GM12878 (cell line): Measurements from ENCODE around the gene ST7. TPM values are rescaled to one million over a fixed set of nuclear protein-coding genes. Genes with fewer than 3 reads are reported as not detected.
A peak's percentile ranks its signal among the peaks of the same experiment; 100 is the strongest.

Experiments used
- ATF3 ChIP-seq: IDR thresholded peaks from 2 replicates; pipeline ENCODE4 v1.6.1; 2011; ENCODE audit warnings: low read depth, mild to moderate bottlenecking, low read length, moderate library complexity, borderline replicate concordance; ENCODE audit errors: extremely low read depth
- ATF7 ChIP-seq: fragments of 450-650 bp; IDR thresholded peaks from 2 replicates; pipeline ENCODE4 v1.6.1; 2016; ENCODE audit warnings: low read depth, mild to moderate bottlenecking
- BCLAF1 ChIP-seq: fragments of 450-650 bp; IDR thresholded peaks from 2 replicates; pipeline ENCODE4 v1.6.1; 2017; ENCODE audit warnings: antibody characterized with exemption, mild to moderate bottlenecking, moderate library complexity
- CHD1 ChIP-seq: IDR thresholded peaks from 2 replicates; pipeline ENCODE4 v1.6.1; 2012; ENCODE audit warnings: low read depth, low read length, improper control_type of control experiment
- CREB1 ChIP-seq: IDR thresholded peaks from 2 replicates; pipeline ENCODE4 v1.6.1; 2012; ENCODE audit warnings: low read depth, mild to moderate bottlenecking, inconsistent platforms
- EZH2 ChIP-seq: IDR thresholded peaks from 2 replicates; pipeline ENCODE4 v1.6.1; 2012; ENCODE audit warnings: low read depth, mild to moderate bottlenecking, control low read depth, inconsistent platforms, low read length, borderline replicate concordance; ENCODE audit not compliant: control insufficient read depth
- IRF3 ChIP-seq: fragments of 450-650 bp; IDR thresholded peaks from 2 replicates; pipeline ENCODE4 v1.6.1; 2014; ENCODE audit warnings: mild to moderate bottlenecking
- KAT2A ChIP-seq: conservative IDR thresholded peaks from 2 replicates; pipeline ENCODE4 v1.6.1; 2011; ENCODE audit warnings: low read depth, low read length; ENCODE audit not compliant: control insufficient read depth
- KLF5 ChIP-seq: fragments of 450-650 bp; IDR thresholded peaks from 2 replicates; pipeline ENCODE4 v1.6.1; 2014; ENCODE audit warnings: mild to moderate bottlenecking; ENCODE audit not compliant: partially characterized antibody
- LARP7 ChIP-seq: fragments of 450-650 bp; IDR thresholded peaks from 2 replicates; pipeline ENCODE4 v1.6.1; 2017; ENCODE audit warnings: mild to moderate bottlenecking
- MTA3 ChIP-seq: IDR thresholded peaks from 2 replicates; pipeline ENCODE4 v1.6.1; 2012; ENCODE audit warnings: low read length, inconsistent platforms, borderline replicate concordance
- MXI1 ChIP-seq: fragments of 150-350 bp; IDR thresholded peaks from 2 replicates; pipeline ENCODE4 v1.6.1; 2011; ENCODE audit warnings: low read depth, mild to moderate bottlenecking, inconsistent platforms, low read length, improper control_type of control experiment
- POLR2A ChIP-seq: IDR thresholded peaks from 2 replicates; pipeline ENCODE4 v1.6.1; 2011; ENCODE audit warnings: low read depth, mild to moderate bottlenecking, low read length
- RUNX3 ChIP-seq: IDR thresholded peaks from 2 replicates; pipeline ENCODE4 v1.6.1; 2012; ENCODE audit warnings: low read length, inconsistent platforms
- STAT1 ChIP-seq: fragments of 450-650 bp; conservative IDR thresholded peaks from 2 replicates; pipeline ENCODE4 v1.6.1; 2014; ENCODE audit warnings: antibody characterized with exemption, mild to moderate bottlenecking
- TCF12 ChIP-seq: IDR thresholded peaks from 2 replicates; pipeline ENCODE4 v1.6.1; 2011; ENCODE audit warnings: low read depth, mild to moderate bottlenecking, low read length
- ZBED1 ChIP-seq: IDR thresholded peaks from 2 replicates; pipeline ENCODE4 v1.6.1; 2016; ENCODE audit warnings: borderline replicate concordance
- ZBTB4 ChIP-seq: fragments of 450-650 bp; formaldehyde crosslinking; IDR thresholded peaks from 2 replicates; pipeline ENCODE4 v1.4.0; 2022; ENCODE audit warnings: mild to moderate bottlenecking, moderate library complexity
- ZBTB40 ChIP-seq: fragments of 450-650 bp; IDR thresholded peaks from 2 replicates; pipeline ENCODE4 v1.6.1; 2016; ENCODE audit warnings: mild to moderate bottlenecking, moderate library complexity, borderline replicate concordance
- ZNF622 ChIP-seq: fragments of 450-650 bp; IDR thresholded peaks from 2 replicates; pipeline ENCODE4 v1.6.1; 2017; ENCODE audit warnings: mild to moderate bottlenecking, inconsistent platforms
- ZSCAN29 ChIP-seq: fragments of 450-650 bp; IDR thresholded peaks from 2 replicates; pipeline ENCODE4 v1.6.1; 2017; ENCODE audit warnings: mild to moderate bottlenecking, moderate library complexity
- polyA plus RNA-seq, 11 experiments: library from polyadenylated mRNA; depleted of rRNA in 4 of 11; unstranded in 6 of 11; stranded (reverse) in 5 of 11; fragments of >200 nt; fragmentation: Nextera tagmentation in 4 of 11; fragmentation: Illumina TruSeq in 1 of 11; extraction: Ambion mirVana in 4 of 11; extraction: Trizol in 1 of 11; gene quantifications; 1 replicate in 1 of 11; 2 replicates in 10 of 11; pipeline versions ENCODE4 v1.2.1 to v1.2.3, GENCODE V29; 2011 to 2016; ENCODE audit warnings: inconsistent platforms in 2 of 11, missing spikeins in 2 of 11, low read depth in 1 of 11
- total RNA-seq, 4 experiments: library from RNA; depleted of rRNA in 3 of 4; stranded (reverse); fragments of >200 nt in 3 of 4; fragmentation: Illumina TruSeq in 1 of 4; extraction: Trizol in 1 of 4; gene quantifications; 2 replicates each; pipeline versions ENCODE4 v1.2.1 to v1.2.3, GENCODE V29; 2013 to 2021

ST7 gene
- total and polyA plus RNA-seq, 10 of the 15 experiments (the other 5 are each of a cell fraction or from before 2014, with no cell fraction given): 27.7 to 76.4 (median 53.6) TPM

- no peak for TF ChIP-seq CHD1
- TF ChIP-seq EZH2: no peak
- no peak for TF ChIP-seq BCLAF1
- TF ChIP-seq MXI1: peak; percentile 89; the same call in 1 of the 2 replicates
- no peak for TF ChIP-seq ATF3
- no peak for TF ChIP-seq ZNF622
- TF ChIP-seq TCF12: no peak
- TF ChIP-seq KAT2A: no peak
- 0 out of 2 replicates have a peak, but pooled peaks have one; percentile 47 for TF ChIP-seq ATF7
- peak; percentile 51; the same call in 1 of the 2 replicates for TF ChIP-seq POLR2A
- TF ChIP-seq CREB1: no peak
- TF ChIP-seq MTA3: no peak
- TF ChIP-seq ZBTB40: no peak
- no peak for TF ChIP-seq LARP7
- TF ChIP-seq ZBTB4: no peak
- TF ChIP-seq KLF5: no peak
- no peak for TF ChIP-seq STAT1
- no peak for TF ChIP-seq IRF3
- TF ChIP-seq ZSCAN29: no peak
- no peak for TF ChIP-seq ZBED1
- no peak for TF ChIP-seq RUNX3
Measured at GRCh38 chr7:117014673-117015133, 61.4 kb downstream of the ST7 start (continued).
